Astrocyte of the spinal cord (primary cell): ENCODE results near the gene KIZ.
"Not testable (repeated sequence)": the region's sequence is repeated elsewhere in the genome, so short reads cannot be mapped to it uniquely, and the experiment has no call there.

Source experiments
- DNase-seq: peaks from one replicate; pipeline ENCODE4 v3.0.0; 2011; ENCODE audit warnings: low read depth, low spot score
- H3K4me3 ChIP-seq: 2 replicates; pipeline ENCODE4 v1.5.1; 2011; ENCODE audit warnings: low read depth, mild to moderate bottlenecking, low read length, moderate library complexity
- CTCF ChIP-seq: IDR thresholded peaks from 2 replicates; pipeline ENCODE4 v1.5.1; 2012; ENCODE audit warnings: low read depth, mild to moderate bottlenecking, low read length, inconsistent platforms
- in situ Hi-C: cut with HindIII; loops from 2 replicates; pipeline ENCODE4 v1.10.0; 2017; ENCODE audit warnings: low sequenced_read_pairs

The KIZ gene

DNA sequence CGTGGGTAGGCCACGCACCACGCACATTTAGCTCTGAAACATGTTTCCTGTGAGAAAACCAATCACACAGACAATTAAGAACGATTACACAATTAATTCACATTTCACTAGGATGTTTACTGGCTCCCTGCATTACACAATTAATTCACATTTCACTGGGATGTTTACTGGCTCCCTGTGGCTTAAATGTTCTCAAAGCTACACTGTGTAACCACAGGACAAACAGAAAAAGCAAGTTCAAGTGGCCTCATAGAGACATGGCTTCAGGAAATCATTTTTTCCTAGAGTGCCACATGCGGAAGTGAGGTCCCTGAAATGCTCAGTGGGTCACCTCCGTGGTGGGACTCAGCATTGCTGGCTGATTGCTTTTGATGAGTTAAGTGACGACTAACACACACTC lies 115.5 kb downstream of the KIZ start:
- no peak for TF ChIP-seq CTCF
- no peak overlapping the region for H3K4me3 ChIP-seq
- in situ Hi-C loops = no loop called here
- DNase-seq = no peak

- in situ Hi-C loops = no loop called here
- no peak for TF ChIP-seq CTCF
- DNase-seq = no peak
- no peak overlapping the region for H3K4me3 ChIP-seq
These were observed 117.9 kb downstream of the KIZ start for GRCh38 chr20:21243811-21244210.

DNA sequence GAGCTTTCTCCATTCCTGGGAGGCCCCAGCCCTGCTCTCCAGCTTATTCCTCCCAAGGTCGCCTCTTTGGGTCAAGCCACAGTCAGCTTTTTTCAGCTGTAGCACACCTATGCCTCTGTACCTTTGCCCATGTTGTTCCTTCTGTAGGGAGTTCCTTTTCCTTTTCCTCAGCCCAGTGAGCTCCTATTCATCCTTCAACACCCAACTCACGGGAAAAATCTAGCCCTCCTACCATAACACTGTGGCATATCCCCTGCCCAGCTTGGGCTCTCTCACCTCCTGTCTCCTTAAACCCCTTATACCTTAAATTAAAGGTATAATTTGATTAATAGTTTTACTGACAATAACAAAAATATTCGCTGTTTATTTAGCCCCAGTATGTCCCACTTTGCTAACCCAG lies 118.9 kb downstream of the KIZ start:
- in situ Hi-C loops = no loop called here
- H3K4me3 ChIP-seq = no peak overlapping the region
- no peak for DNase-seq
- no peak for TF ChIP-seq CTCF

- TF ChIP-seq CTCF = no peak
- in situ Hi-C loops = no loop called here
- no peak for DNase-seq
- no peak overlapping the region for H3K4me3 ChIP-seq
These were observed 120.3 kb downstream of the KIZ start for GRCh38 chr20:21246161-21246560.

DNA sequence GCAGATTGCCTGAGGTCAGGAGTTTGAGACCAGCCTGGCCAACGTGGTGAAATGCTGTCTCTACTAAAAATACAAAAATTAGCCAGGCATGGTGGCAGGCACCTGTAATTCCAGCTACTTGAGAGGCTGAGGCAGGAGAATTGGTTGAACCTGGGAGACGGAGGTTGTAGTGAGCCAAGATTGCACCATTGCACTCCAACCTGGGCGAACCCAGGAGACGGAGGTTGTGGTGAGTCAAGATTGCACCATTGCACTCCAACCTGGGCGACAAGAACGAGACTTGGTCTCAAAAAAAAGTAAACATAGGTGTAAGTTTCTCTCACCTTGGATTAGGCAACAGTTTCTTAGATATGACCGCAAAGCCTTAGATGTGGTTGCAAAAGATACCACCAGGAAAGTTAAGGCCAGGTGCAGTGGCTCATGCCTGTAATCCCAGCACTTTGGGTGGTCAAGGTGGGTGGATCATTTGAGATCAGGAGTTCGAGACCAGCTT lies 121.8 kb downstream of the KIZ start:
- H3K4me3 ChIP-seq, in situ Hi-C loops, DNase-seq: not testable (repeated sequence)

DNA sequence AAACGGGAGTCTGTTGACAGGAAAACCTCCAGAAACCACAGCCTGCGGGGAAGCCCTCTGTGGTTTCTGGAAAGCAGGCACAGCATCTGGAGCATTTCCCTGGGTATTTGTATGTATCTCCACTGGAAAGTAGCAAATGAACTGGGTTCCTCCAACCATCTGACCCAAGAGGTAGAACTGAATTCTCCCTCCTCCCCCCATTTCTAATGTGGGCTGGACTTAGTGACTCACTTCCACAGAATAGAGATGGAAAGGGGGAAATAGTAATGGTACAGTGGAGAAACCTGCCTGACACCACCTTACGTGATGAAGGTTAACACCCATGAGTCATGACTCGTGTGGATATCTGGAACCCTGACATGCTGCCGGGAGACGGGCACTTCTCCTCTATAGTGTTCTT lies 125.4 kb downstream of the KIZ start:
- in situ Hi-C loops = no loop called here
- H3K4me3 ChIP-seq = no peak overlapping the region
- TF ChIP-seq CTCF = no peak
- DNase-seq = peak; percentile 18

GRCh38 chr20:21257192-21257591 lies 131.3 kb downstream of the KIZ start:
- in situ Hi-C loops = no loop called here
- no peak for TF ChIP-seq CTCF
- no peak for DNase-seq
- no peak overlapping the region for H3K4me3 ChIP-seq
